MM.1S (cell line): Measurements from ENCODE around the gene C10orf90.

Experiments
- DNase-seq: peaks from one replicate; pipeline ENCODE4 v3.0.0-alpha.2; 2015
- H2AFZ ChIP-seq: fragments of 300-600 bp; sonication (generic); 2 replicates; pipeline ENCODE4 v1.6.0; 2016; ENCODE audit warnings: antibody characterized with exemption, low read length
- H3F3A ChIP-seq: fragments of 300-600 bp; sonication (generic); 2 replicates; pipeline ENCODE4 v1.6.1; 2016; ENCODE audit warnings: mild to moderate bottlenecking, antibody characterized with exemption, low read length, moderate library complexity, mixed read lengths; ENCODE audit not compliant: insufficient read depth
- H3K27ac ChIP-seq: fragments of 300-600 bp; sonication (generic); 2 replicates; pipeline ENCODE4 v1.5.1; 2016; ENCODE audit warnings: mild to moderate bottlenecking, low read length
- H3K27me3 ChIP-seq: fragments of 300-600 bp; sonication (generic); replicated peaks from 2 replicates; pipeline ENCODE4 v1.6.0; 2016; ENCODE audit warnings: low read length; ENCODE audit not compliant: insufficient read depth
- H3K36me3 ChIP-seq: fragments of 300-600 bp; sonication (generic); replicated peaks from 2 replicates; pipeline ENCODE4 v1.6.1; 2016; ENCODE audit warnings: mild to moderate bottlenecking, low read length, mixed read lengths; ENCODE audit not compliant: insufficient read depth
- H3K4me1 ChIP-seq: fragments of 300-600 bp; sonication (generic); 2 replicates; pipeline ENCODE4 v1.6.1; 2016; ENCODE audit warnings: low read length, mixed read lengths
- H3K4me2 ChIP-seq: fragments of 300-600 bp; sonication (generic); 2 replicates; pipeline ENCODE4 v1.6.0; 2016; ENCODE audit warnings: low read depth, low read length
- H3K4me3 ChIP-seq: fragments of 300-600 bp; sonication (generic); 2 replicates; pipeline ENCODE4 v1.5.1; 2016; ENCODE audit warnings: low read length, mixed read lengths
- H3K79me2 ChIP-seq: fragments of 300-600 bp; sonication (generic); 2 replicates; pipeline ENCODE4 v1.6.1; 2016; ENCODE audit warnings: mixed run types, low read length, mixed read lengths
- H3K9ac ChIP-seq: fragments of 300-600 bp; sonication (generic); 2 replicates; pipeline ENCODE4 v1.6.1; 2016; ENCODE audit warnings: low read length, mixed read lengths
- H3K9me2 ChIP-seq: fragments of 300-600 bp; sonication (generic); replicated peaks from 2 replicates; pipeline ENCODE4 v1.6.1; 2016; ENCODE audit warnings: mild to moderate bottlenecking, low read length, mixed read lengths; ENCODE audit not compliant: insufficient read depth
- H3K9me3 ChIP-seq: fragments of 300-600 bp; sonication (generic); replicated peaks from 2 replicates; pipeline ENCODE4 v1.6.1; 2016; ENCODE audit warnings: mild to moderate bottlenecking, low read length, mixed read lengths; ENCODE audit not compliant: insufficient read depth
- H4K20me1 ChIP-seq: fragments of 300-600 bp; sonication (generic); 2 replicates; pipeline ENCODE4 v1.6.1; 2016; ENCODE audit warnings: mild to moderate bottlenecking, low read length, moderate library complexity, mixed read lengths; ENCODE audit not compliant: insufficient read depth
- EZH2 ChIP-seq: fragments of 300-600 bp; sonication (generic); optimal IDR thresholded peaks from 2 replicates; pipeline ENCODE3; 2017; ENCODE audit warnings: low read depth, mild to moderate bottlenecking, antibody characterized with exemption, low read length, mixed read lengths
- EZH2phosphoT487 ChIP-seq: fragments of 300-600 bp; sonication (generic); IDR thresholded peaks from 2 replicates; pipeline ENCODE4 v1.6.1; 2018; ENCODE audit warnings: antibody characterized with exemption, low read length
- TF ChIP-seq, protein P1 (sequence below): fragments of 300-600 bp; sonication (generic); IDR thresholded peaks from 2 replicates; pipeline ENCODE4 v1.5.1; 2016; ENCODE audit warnings: antibody characterized with exemption, low read length, mixed read lengths

Gene C10orf90

GRCh38 chr10:126687121-126687606, 16.7 kb upstream of the C10orf90 start:
- Histone ChIP-seq H3K9me2 (no peaks in the 10 kb centered on the region), H3K27ac (no peak overlapping the region), H3F3A (no peaks in the 10 kb centered on the region), H3K79me2 (no peaks in the 10 kb centered on the region), H3K36me3 (no peaks in the 10 kb centered on the region), H2AFZ (no peak overlapping the region), H3K4me1 (no peaks in the 10 kb centered on the region), H3K4me3 (no peak overlapping the region), H4K20me1 (no peaks in the 10 kb centered on the region), H3K9me3 (no peaks in the 10 kb centered on the region), H3K9ac (no peak overlapping the region), H3K27me3 (no peaks in the 10 kb centered on the region), H3K4me2 (no peak overlapping the region)
- DNase-seq: no peak
- TF ChIP-seq EZH2phosphoT487: no peak
- TF ChIP-seq EZH2: no peak
- TF ChIP-seq, protein P1, sequence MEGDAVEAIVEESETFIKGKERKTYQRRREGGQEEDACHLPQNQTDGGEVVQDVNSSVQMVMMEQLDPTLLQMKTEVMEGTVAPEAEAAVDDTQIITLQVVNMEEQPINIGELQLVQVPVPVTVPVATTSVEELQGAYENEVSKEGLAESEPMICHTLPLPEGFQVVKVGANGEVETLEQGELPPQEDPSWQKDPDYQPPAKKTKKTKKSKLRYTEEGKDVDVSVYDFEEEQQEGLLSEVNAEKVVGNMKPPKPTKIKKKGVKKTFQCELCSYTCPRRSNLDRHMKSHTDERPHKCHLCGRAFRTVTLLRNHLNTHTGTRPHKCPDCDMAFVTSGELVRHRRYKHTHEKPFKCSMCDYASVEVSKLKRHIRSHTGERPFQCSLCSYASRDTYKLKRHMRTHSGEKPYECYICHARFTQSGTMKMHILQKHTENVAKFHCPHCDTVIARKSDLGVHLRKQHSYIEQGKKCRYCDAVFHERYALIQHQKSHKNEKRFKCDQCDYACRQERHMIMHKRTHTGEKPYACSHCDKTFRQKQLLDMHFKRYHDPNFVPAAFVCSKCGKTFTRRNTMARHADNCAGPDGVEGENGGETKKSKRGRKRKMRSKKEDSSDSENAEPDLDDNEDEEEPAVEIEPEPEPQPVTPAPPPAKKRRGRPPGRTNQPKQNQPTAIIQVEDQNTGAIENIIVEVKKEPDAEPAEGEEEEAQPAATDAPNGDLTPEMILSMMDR: no peak

DNA sequence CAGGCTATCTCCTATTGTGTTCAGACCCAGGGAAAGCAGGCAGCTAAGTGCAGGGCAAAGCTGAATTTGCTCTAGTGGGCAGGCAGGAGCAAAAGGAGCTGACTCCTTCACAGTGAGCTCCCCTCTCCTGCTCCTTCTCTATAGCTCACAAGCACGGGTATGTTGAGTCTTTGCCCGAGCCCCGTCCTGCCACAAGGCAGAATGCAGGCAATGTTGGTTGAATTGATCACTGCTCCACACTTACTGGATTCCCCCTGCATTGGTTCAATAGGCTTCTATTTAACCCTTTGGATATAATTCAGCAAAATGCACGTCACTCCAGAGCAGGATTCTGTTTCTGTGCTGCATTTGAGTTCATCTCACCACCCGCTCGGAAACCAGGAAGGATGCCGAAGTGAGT, 16.2 kb upstream of the C10orf90 start:
- Histone ChIP-seq H3K36me3 (no peaks in the 10 kb centered on the region), H3F3A (no peaks in the 10 kb centered on the region), H3K79me2 (no peaks in the 10 kb centered on the region), H3K4me3 (no peak overlapping the region), H3K27ac (no peak overlapping the region), H3K4me2 (no peak overlapping the region), H3K9ac (no peak overlapping the region), H3K4me1 (no peaks in the 10 kb centered on the region), H3K27me3 (no peaks in the 10 kb centered on the region), H2AFZ (no peak overlapping the region), H3K9me3 (no peaks in the 10 kb centered on the region), H4K20me1 (no peaks in the 10 kb centered on the region), H3K9me2 (no peaks in the 10 kb centered on the region)
- TF ChIP-seq EZH2: no peak
- TF ChIP-seq, protein P1: no peak
- TF ChIP-seq EZH2phosphoT487: no peak
- DNase-seq: no peak

- Histone ChIP-seq H3K27me3 (no peaks in the 10 kb centered on the region), H3K9ac (no peak overlapping the region), H3K79me2 (no peaks in the 10 kb centered on the region), H3K4me2 (no peak overlapping the region), H3K4me1 (no peaks in the 10 kb centered on the region), H3K4me3 (no peak overlapping the region), H3F3A (no peaks in the 10 kb centered on the region), H3K9me3 (no peaks in the 10 kb centered on the region), H3K27ac (no peak overlapping the region), H2AFZ (no peak overlapping the region), H3K9me2 (no peaks in the 10 kb centered on the region), H3K36me3 (no peaks in the 10 kb centered on the region), H4K20me1 (no peaks in the 10 kb centered on the region)
- TF ChIP-seq EZH2phosphoT487 (no peak), EZH2 (no peak)
- TF ChIP-seq, protein P1: no peak
- no peak for DNase-seq
Observed at GRCh38 chr10:126686268-126686667, 15.8 kb upstream of the C10orf90 start.
